Duodenal mucosa (tissue), 2 donors: ENCODE results near the gene VASN.
"Not testable (repeated sequence)": the region's sequence is repeated elsewhere in the genome, so short reads cannot be mapped to it uniquely, and the experiment has no call there.

ENCODE experiments used
- H3K27ac ChIP-seq: one replicate; pipeline ENCODE4 v1.7.0; 2013; ENCODE audit warnings: low read depth, low read length
- H3K27me3 ChIP-seq, 2 donors: one replicate each; pipeline ENCODE4 v1.7.0; 2013; ENCODE audit warnings: low read length in 2 of 2, control low read depth in 1 of 2; ENCODE audit not compliant: insufficient read depth in 2 of 2, control insufficient read depth in 1 of 2
- H3K36me3 ChIP-seq, 2 donors: one replicate each; pipeline ENCODE4 v1.7.0; 2013; ENCODE audit warnings: low read length in 2 of 2, control low read depth in 1 of 2; ENCODE audit not compliant: insufficient read depth in 2 of 2, control insufficient read depth in 1 of 2
- H3K4me1 ChIP-seq, 2 donors: one replicate each; pipeline ENCODE4 v1.7.0; 2013; ENCODE audit warnings: low read length in 2 of 2, control low read depth in 1 of 2; ENCODE audit not compliant: insufficient read depth in 2 of 2, control insufficient read depth in 1 of 2
- H3K4me3 ChIP-seq, 2 donors: one replicate each; pipeline ENCODE4 v1.7.0; 2013; ENCODE audit warnings: low read length in 2 of 2, low read depth in 1 of 2
- H3K9ac ChIP-seq, 2 donors: one replicate each; pipeline ENCODE4 v1.7.0; 2013; ENCODE audit warnings: low read length in 2 of 2, low read depth in 1 of 2
- H3K9me3 ChIP-seq, 2 donors: one replicate each; pipeline ENCODE4 v1.7.0; 2013; ENCODE audit warnings: low read length in 2 of 2, control low read depth in 1 of 2; ENCODE audit not compliant: control insufficient read depth in 1 of 2

The VASN gene

GRCh38 chr16:4392382-4393239 lies 21.0 kb downstream of the VASN start:
- Histone ChIP-seq H3K9ac (no peak overlapping the region), H3K9me3 (no peaks in the 10 kb centered on the region), H3K4me3 (no peak overlapping the region), H3K27me3 (no peaks in the 10 kb centered on the region), H3K36me3 (peaks cover 3 to 60% of the 10 kb centered on the region in 2 donors), H3K4me1 (peaks cover 0 to 3% of the 10 kb centered on the region in 2 donors), H3K27ac (no peak overlapping the region)

GRCh38 chr16:4393240-4393600 lies 21.6 kb downstream of the VASN start:
- Histone ChIP-seq H3K9me3 (no peaks in the 10 kb centered on the region), H3K27me3 (no peaks in the 10 kb centered on the region), H3K4me3 (no peak overlapping the region), H3K9ac (no peak overlapping the region), H3K4me1 (peaks cover 0 to 3% of the 10 kb centered on the region in 2 donors), H3K27ac (no peak overlapping the region), H3K36me3 (peaks cover 3 to 54% of the 10 kb centered on the region in 2 donors)

GRCh38 chr16:4393850-4394249 lies 22.2 kb downstream of the VASN start:
- not testable (repeated sequence) for H3K27me3 ChIP-seq, H3K27ac ChIP-seq, H3K9me3 ChIP-seq, H3K4me3 ChIP-seq, H3K4me1 ChIP-seq, H3K9ac ChIP-seq
- peaks cover 3 to 51% of the 10 kb centered on the region in 2 donors for H3K36me3 ChIP-seq

GRCh38 chr16:4395055-4395726 lies 23.5 kb downstream of the VASN start:
- Histone ChIP-seq H3K27ac (no peak overlapping the region), H3K4me1 (peaks cover 0 to 3% of the 10 kb centered on the region in 2 donors), H3K4me3 (no peak overlapping the region), H3K36me3 (peaks cover 3 to 44% of the 10 kb centered on the region in 2 donors), H3K9me3 (no peaks in the 10 kb centered on the region), H3K27me3 (no peaks in the 10 kb centered on the region), H3K9ac (no peak overlapping the region)

- Histone ChIP-seq H3K9me3 (no peaks in the 10 kb centered on the region), H3K36me3 (peaks cover 10 to 41% of the 10 kb centered on the region in 2 donors), H3K27me3 (no peaks in the 10 kb centered on the region), H3K9ac (no peak overlapping the region), H3K27ac (no peak overlapping the region), H3K4me3 (no peak overlapping the region), H3K4me1 (peaks cover 3% of the 10 kb centered on the region in 2 donors)
These were observed 27.5 kb downstream of the VASN start for GRCh38 chr16:4399001-4399730.

- no peak overlapping the region for H3K27ac ChIP-seq
- no peak overlapping the region for H3K9ac ChIP-seq
- peaks cover 14 to 42% of the 10 kb centered on the region in 2 donors for H3K36me3 ChIP-seq
- no peak overlapping the region for H3K4me3 ChIP-seq
- peaks cover 3% of the 10 kb centered on the region in 2 donors for H3K4me1 ChIP-seq
- H3K9me3 ChIP-seq: no peaks in the 10 kb centered on the region
- H3K27me3 ChIP-seq: no peaks in the 10 kb centered on the region
These were observed 29.4 kb downstream of the VASN start for GRCh38 chr16:4401094-4401501.

- Histone ChIP-seq H3K9ac (no peak overlapping the region), H3K27me3 (no peaks in the 10 kb centered on the region), H3K4me3 (no peak overlapping the region), H3K9me3 (no peaks in the 10 kb centered on the region), H3K4me1 (peaks cover 3% of the 10 kb centered on the region in 2 donors), H3K36me3 (peaks cover 14 to 42% of the 10 kb centered on the region in 2 donors), H3K27ac (no peak overlapping the region)
These were observed 29.9 kb downstream of the VASN start for GRCh38 chr16:4401510-4401909.

- no peak overlapping the region for H3K9ac ChIP-seq
These were observed 30.9 kb downstream of the VASN start for GRCh38 chr16:4402439-4403132.

GRCh38 chr16:4403133-4403949 lies 31.7 kb downstream of the VASN start:
- H3K27ac ChIP-seq: no peak overlapping the region

More at GRCh38 chr16:4402439-4403132, 30.9 kb downstream of the VASN start:
- Histone ChIP-seq H3K27ac (no peak overlapping the region), H3K27me3 (no peaks in the 10 kb centered on the region), H3K4me1 (peaks cover 3% of the 10 kb centered on the region in 2 donors), H3K36me3 (peaks cover 17 to 46% of the 10 kb centered on the region in 2 donors), H3K4me3 (no peak overlapping the region), H3K9me3 (no peaks in the 10 kb centered on the region)

More at GRCh38 chr16:4403133-4403949, 31.7 kb downstream of the VASN start:
- Histone ChIP-seq H3K36me3 (peaks cover 24 to 54% of the 10 kb centered on the region in 2 donors), H3K4me1 (peaks cover 3% of the 10 kb centered on the region in 2 donors), H3K27me3 (no peaks in the 10 kb centered on the region), H3K9me3 (no peaks in the 10 kb centered on the region), H3K4me3 (no peak overlapping the region), H3K9ac (no peak overlapping the region)
